ENCODE data around the gene PEAK1.

PEAK1 gene

GRCh38 chr15:77419836-77420609 lies at the start of gene PEAK1:
Gene PEAK1, minus strand, starts transcription at chr15:77420104. Its CDS starts 238,178 bp downstream, at chr15:77181926.
- peak; percentile 98 for DNase-seq (ENCODE audit: extremely low read depth, insufficient read length)
- no peaks in the 10 kb centered on the region for H3K36me3 ChIP-seq (ENCODE audit: control insufficient read depth, insufficient read depth, low read length)
- TF ChIP-seq CTCF (IDR thresholded peaks at IDR 0.05; ENCODE audit: insufficient read depth, low read length, poor library complexity, severe bottlenecking) = no peak
- peak within 1 kb of the TSS; percentile 93 for H3K4me3 ChIP-seq (replicated peaks; ENCODE audit: low read depth, low read length)
- no peaks in the 10 kb centered on the region for H3K27me3 ChIP-seq (replicated peaks; ENCODE audit: control insufficient read depth, insufficient read depth, low read length)

- no peak for DNase-seq (ENCODE audit: extremely low read depth, insufficient read length)
- H3K36me3 ChIP-seq (ENCODE audit: control insufficient read depth, insufficient read depth, low read length) = peaks cover 7% of the 10 kb centered on the region
- no peaks in the 10 kb centered on the region for H3K27me3 ChIP-seq (replicated peaks; ENCODE audit: control insufficient read depth, insufficient read depth, low read length)
- H3K4me3 ChIP-seq (replicated peaks; ENCODE audit: low read depth, low read length) = no peak overlapping the region
- no peak for TF ChIP-seq CTCF (IDR thresholded peaks at IDR 0.05; ENCODE audit: insufficient read depth, low read length, poor library complexity, severe bottlenecking)
Measured at GRCh38 chr15:77468896-77469295, 49.0 kb upstream of the PEAK1 start.

- no peak for DNase-seq (ENCODE audit: extremely low read depth, insufficient read length)
- Histone ChIP-seq H3K36me3 (ENCODE audit: control insufficient read depth, insufficient read depth, low read length) (peaks cover 7% of the 10 kb centered on the region), H3K4me3 (replicated peaks; ENCODE audit: low read depth, low read length) (no peak overlapping the region), H3K27me3 (replicated peaks; ENCODE audit: control insufficient read depth, insufficient read depth, low read length) (no peaks in the 10 kb centered on the region)
- TF ChIP-seq CTCF (IDR thresholded peaks at IDR 0.05; ENCODE audit: insufficient read depth, low read length, poor library complexity, severe bottlenecking) = no peak
Measured at GRCh38 chr15:77466521-77466920, 46.6 kb upstream of the PEAK1 start.

GRCh38 chr15:77464129-77464865 lies 44.4 kb upstream of the PEAK1 start:
- H3K36me3 ChIP-seq (ENCODE audit: control insufficient read depth, insufficient read depth, low read length) = peaks cover 6% of the 10 kb centered on the region
- H3K4me3 ChIP-seq (replicated peaks; ENCODE audit: low read depth, low read length) = no peak overlapping the region
- TF ChIP-seq CTCF (IDR thresholded peaks at IDR 0.05; ENCODE audit: insufficient read depth, low read length, poor library complexity, severe bottlenecking) = no peak
- H3K27me3 ChIP-seq (replicated peaks; ENCODE audit: control insufficient read depth, insufficient read depth, low read length) = no peaks in the 10 kb centered on the region
- DNase-seq (ENCODE audit: extremely low read depth, insufficient read length) = no peak

- no peak overlapping the region for H3K4me3 ChIP-seq (replicated peaks; ENCODE audit: low read depth, low read length)
- DNase-seq (ENCODE audit: extremely low read depth, insufficient read length) = no peak
- H3K36me3 ChIP-seq (ENCODE audit: control insufficient read depth, insufficient read depth, low read length) = peaks cover 2% of the 10 kb centered on the region; the same call in 1 of the 2 replicates
- no peak for TF ChIP-seq CTCF (IDR thresholded peaks at IDR 0.05; ENCODE audit: insufficient read depth, low read length, poor library complexity, severe bottlenecking)
- H3K27me3 ChIP-seq (replicated peaks; ENCODE audit: control insufficient read depth, insufficient read depth, low read length) = no peaks in the 10 kb centered on the region
Measured at GRCh38 chr15:77461486-77461885, 41.6 kb upstream of the PEAK1 start.
